Epithelial cell of proximal tubule (primary cell): Measurements from ENCODE around the gene PTPRS. TPM values are rescaled to one million over a fixed set of nuclear protein-coding genes. Genes with fewer than 3 reads are reported as not detected.

Experiments
- DNase-seq: peaks from one replicate; pipeline ENCODE4 v3.0.0-alpha.2; 2011; ENCODE audit warnings: low read depth
- H3K4me3 ChIP-seq: 2 replicates; pipeline ENCODE4 v1.5.1; 2011; ENCODE audit warnings: low read depth, mild to moderate bottlenecking, low read length
- total RNA-seq: library from RNA; depleted of rRNA; stranded (reverse); fragments of >200 nt; gene quantifications from 2 replicates; pipeline ENCODE4 v1.2.3, GENCODE V29; 2015
- TF ChIP-seq, protein P1 (sequence below): conservative IDR thresholded peaks from 2 replicates; pipeline ENCODE4 v1.5.1; 2012; ENCODE audit warnings: low read depth, mild to moderate bottlenecking, low read length

PTPRS gene
- total RNA-seq, 1 donor from 2014 or later: 31.9 TPM

DNA sequence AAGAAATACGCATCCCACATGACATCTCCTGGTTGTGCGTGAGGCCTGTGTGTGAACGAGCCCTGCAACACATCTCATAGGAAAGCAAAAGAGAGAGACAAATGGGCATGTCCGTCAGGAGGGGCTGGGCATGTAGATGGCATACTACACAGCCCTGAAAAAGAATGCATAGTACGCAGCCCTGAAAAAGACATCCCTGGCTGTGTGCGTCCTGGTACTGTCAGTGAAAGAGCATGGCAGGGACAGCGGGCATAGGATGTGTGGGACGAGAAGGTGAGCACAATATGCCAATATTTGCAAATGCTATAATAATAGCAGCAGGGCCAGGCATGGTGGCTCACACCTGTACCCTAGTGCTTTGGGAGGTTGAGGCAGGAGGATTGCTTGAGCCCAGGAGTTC, 28.6 kb downstream of the PTPRS start:
- TF ChIP-seq, protein P1, sequence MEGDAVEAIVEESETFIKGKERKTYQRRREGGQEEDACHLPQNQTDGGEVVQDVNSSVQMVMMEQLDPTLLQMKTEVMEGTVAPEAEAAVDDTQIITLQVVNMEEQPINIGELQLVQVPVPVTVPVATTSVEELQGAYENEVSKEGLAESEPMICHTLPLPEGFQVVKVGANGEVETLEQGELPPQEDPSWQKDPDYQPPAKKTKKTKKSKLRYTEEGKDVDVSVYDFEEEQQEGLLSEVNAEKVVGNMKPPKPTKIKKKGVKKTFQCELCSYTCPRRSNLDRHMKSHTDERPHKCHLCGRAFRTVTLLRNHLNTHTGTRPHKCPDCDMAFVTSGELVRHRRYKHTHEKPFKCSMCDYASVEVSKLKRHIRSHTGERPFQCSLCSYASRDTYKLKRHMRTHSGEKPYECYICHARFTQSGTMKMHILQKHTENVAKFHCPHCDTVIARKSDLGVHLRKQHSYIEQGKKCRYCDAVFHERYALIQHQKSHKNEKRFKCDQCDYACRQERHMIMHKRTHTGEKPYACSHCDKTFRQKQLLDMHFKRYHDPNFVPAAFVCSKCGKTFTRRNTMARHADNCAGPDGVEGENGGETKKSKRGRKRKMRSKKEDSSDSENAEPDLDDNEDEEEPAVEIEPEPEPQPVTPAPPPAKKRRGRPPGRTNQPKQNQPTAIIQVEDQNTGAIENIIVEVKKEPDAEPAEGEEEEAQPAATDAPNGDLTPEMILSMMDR: no peak
- DNase-seq: no peak
- H3K4me3 ChIP-seq: no peak overlapping the region

DNA sequence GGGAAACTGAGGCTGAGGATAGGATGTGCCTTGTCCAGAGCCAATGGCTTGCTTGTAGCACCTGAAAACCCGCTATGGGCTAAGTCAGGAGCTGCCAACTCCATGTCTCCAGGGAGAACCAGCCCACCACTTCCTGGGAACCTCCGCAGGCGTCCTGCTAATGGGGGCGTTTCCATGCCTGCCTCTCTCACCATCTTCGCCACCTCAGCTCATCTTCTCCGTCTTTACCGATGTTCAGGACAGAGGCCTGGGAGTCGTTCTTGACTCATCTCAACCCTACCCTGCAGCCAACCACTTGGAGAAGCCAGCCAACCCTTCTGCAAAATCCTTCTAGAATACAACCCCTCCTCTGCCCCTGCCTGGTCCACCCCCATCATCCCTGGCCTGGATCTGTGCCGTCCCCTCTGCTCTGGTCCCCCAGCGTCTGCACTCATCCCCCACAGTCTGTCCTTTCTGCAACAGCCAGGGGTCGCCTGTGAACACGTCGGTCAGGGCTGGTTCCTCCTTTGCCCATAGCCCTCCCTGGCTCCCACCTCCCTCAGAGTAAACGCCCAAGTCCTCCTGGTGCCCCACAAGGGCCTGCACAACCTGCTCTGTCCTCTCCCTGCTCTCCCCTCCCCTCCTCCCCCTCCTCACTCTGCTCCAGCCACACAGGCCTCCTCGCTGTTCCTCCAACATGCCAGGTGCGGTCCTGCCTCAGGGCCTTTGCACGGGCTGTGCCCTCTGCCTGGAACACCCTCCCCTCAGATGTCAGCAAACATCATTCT, 31.0 kb downstream of the PTPRS start:
- TF ChIP-seq, protein P1: no peak
- H3K4me3 ChIP-seq: no peak overlapping the region
- no peak for DNase-seq

DNA sequence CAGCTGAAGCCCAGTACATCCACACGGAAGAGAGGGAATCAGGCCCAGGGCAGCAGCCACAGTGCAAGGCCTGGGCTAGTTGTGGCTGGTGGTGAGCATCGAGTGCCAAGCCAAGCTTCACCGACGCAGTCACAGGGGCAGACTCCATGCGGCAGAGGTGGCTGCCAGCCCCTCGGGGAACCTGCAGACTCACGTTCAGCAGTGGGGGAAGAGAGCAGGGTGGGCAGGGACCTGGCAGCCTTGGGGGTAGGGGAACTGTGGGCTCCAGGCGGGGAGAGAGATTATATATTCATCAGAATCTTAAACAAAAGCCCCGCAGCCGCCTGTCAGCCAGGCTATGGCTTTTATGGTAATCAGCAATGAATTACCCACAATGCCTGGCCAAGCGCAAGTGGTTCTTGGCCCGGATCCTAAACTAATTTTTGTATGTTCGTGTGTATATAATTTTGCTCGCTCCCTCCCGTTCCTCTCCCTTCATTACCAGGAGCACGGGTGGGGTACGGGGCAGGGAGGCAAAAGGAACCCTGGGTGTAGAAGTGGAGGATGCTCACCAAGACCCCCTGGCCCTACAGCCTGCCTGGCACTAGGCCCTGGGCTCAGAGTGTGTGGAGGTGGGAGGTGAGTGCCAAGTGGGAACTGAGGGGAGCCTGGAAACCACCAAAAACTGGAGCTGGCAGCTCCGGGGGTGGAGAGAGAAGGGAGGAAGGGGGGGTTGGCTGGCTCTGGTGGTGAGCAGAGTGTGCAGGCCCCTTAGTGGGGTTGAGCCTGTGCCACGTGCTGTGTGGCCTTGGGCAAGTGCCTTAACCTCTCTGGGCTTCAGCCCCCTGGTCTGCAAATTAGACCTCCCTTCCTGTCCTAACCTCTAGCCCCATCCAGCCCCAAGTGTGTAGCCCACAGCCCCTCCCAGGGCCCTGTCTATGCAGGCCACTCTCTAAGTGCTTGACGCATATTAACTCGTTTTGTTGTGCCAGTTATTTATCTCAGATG, 31.9 kb downstream of the PTPRS start:
- no peak overlapping the region for H3K4me3 ChIP-seq
- TF ChIP-seq, protein P1: no peak
- no peak for DNase-seq

DNA sequence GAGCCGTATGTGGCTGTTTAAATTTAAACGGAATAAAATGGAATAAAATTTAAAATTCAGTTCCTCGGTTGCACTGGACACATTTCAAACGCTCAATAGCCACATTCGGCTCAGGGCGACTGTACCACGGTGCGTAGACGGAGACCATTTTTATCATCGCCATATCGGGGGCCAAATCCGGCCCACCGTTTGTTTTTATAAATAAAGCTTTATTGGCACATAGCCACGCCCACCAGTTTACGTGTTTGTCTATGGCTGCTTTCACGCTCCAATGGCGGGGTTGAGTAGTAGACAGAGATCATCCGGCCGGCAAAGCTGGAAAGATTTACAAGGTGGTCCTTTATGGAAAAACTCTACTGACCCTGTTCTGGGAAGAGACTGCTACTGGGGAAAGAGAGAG, 33.0 kb downstream of the PTPRS start:
- TF ChIP-seq, protein P1: no peak
- no peak overlapping the region for H3K4me3 ChIP-seq
- DNase-seq: no peak

DNA sequence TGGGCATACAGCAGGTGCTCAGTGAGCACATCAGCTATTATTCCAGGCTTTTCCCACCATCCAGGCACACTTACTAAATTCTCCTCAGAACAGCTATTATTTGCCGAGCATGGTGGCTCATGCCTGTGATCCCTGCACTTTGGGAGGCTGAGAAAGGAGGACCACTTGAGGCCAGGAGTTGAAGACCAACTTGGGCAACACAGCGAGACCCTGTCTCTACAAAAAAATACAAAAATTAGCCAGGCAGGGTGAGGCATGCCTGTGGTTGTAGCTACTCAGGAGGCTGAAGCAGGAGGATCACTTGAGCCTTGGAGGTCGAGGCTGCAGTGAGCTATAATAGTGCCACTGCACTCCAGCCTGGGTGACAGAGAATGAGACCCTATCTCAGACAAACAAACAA, 35.4 kb downstream of the PTPRS start:
- no peak overlapping the region for H3K4me3 ChIP-seq
- TF ChIP-seq, protein P1: no peak
- no peak for DNase-seq

DNA sequence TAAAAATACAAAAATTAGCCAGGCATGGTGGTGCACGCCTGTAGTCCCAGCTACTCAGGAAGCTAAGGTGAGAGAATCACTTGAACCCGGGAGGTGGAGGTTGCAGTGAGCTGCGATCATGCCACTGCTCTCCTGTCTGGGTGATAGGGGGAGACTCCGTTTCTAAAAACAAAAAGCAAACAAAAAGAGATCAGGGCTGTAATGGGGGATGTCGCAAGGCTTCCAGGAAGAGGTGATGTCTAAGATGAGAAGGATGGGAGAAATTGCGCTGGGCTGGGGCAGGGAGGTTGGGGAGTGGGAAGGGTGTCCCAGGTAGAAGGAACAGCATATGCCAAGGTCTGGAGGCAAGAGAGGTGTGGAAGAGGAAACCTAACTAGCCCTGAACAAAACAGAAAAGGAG, 36.1 kb downstream of the PTPRS start:
- H3K4me3 ChIP-seq: no peak overlapping the region
- no peak for DNase-seq
- TF ChIP-seq, protein P1: no peak
